GM03348 (cell line): ENCODE measurements around the gene PKN3.

ENCODE experiments used
- DNase-seq: peaks from one replicate; pipeline ENCODE4 v3.0.0; 2012; ENCODE audit warnings: low spot score

The PKN3 gene

DNA sequence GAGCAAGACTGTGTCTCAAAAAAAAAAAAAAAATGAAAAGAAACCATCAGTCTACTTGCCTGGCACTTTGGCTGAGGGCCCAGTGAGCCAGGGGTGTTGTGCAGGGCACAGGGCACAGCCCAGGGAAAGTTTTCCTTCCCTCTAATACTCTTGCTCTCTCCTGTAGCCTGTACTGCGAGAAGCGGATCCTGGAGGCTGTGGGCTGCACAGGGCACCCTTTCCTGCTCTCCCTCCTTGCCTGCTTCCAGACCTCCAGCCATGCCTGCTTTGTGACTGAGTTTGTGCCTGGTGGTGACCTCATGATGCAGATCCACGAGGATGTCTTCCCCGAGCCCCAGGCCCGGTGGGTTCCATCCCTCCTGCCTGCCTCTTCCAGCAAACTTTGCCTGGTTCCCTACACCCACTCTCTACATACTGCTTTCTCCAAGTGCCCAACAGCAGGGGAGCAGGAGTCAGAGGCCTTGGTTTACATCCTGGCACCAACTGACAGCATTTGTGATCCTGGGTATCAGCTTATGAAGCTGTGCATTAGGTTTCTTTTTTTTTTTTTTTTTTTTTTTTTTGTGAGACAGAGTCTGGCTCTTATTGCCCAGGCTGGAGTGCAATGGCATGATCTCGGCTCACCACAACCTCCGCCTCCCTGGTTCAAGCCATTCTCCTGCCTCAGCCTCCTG, 14.4 kb downstream of the PKN3 start:
- DNase-seq = no peak

DNA sequence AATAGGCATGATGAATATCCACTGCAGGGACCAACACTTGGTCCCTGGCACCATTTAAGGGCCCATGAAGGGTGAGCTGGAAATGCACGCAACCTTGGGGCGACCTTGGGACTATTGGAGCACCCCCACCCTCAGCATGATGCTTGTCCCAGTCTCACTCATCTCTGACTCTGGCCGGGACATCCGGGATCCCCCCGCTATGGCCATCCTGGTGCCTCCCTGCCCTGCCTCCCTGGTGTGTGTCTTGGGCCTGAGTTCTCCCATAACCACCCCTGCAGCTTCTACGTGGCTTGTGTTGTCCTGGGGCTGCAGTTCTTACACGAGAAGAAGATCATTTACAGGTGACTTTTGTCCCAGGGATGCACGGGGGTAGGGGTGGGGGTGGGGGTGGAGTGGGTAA, 15.7 kb downstream of the PKN3 start:
- no peak for DNase-seq

DNA sequence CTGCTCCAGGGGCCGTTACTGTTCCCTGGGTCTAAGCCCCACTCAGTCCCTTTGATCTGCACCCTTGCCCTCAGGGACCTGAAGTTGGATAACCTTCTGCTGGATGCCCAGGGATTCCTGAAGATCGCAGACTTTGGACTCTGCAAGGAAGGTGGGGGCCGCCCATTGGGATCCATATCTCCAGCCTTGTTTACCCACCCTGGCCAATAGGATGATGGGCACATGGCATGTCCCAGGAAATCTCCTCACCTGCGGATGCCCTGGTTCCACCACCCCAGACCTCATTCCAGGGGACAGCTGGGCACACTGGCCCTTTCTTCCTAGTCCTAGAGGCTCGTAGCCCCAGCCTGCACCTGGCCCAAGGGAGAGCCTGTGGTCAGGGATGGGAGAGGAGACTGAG, 16.2 kb downstream of the PKN3 start:
- no peak for DNase-seq

DNA sequence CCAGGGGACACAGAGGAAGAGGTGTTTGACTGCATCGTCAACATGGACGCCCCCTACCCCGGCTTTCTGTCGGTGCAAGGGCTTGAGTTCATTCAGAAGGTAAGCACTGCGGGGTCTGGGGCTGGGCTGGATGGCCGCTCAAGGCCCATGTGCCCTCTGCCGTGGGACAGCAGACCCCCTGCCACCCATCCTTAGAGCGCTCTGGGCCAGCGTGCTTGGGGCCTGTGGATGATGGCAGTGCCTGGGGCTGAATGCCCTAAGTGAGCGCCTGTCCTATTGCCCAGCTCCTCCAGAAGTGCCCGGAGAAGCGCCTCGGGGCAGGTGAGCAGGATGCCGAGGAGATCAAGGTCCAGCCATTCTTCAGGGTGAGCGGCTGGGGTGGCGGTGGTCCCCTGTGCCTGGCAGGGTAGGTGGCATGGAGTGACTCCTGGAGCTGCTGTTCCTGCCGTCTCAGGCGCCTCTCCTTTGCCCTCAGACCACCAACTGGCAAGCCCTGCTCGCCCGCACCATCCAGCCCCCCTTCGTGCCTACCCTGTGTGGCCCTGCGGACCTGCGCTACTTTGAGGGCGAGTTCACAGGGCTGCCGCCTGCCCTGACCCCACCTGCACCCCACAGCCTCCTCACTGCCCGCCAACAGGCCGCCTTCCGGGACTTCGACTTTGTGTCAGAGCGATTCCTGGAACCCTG, 17.8 kb downstream of the PKN3 start:
- no peak for DNase-seq

- no peak for DNase-seq
Measured at GRCh38 chr9:128720841-128721486, 18.7 kb downstream of the PKN3 start.

DNA sequence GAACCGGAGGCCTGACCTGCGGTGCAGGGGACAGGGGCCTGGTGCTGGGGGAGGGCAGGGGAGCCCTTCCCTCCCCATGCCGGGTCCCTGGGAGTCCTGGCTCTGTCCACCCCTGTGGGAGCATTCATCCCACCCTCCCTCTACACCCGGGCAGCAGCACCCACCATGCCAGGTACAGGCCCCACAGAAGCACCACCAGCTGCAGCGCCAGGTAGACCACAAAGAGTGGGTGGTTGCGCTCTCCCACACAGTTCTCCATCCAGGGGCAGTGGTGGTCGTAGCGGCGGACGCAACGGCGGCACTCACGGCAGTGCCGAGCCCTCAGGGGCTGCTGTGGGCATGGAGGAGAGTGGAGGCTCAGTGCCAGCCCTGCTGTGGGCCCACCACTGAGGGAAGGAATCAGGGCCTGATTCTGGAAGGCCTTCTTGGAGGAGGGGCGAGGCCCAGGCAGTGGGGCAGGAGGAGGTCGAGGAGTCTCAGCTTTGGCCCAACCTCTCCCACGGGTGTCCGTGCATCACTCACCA, 19.2 kb downstream of the PKN3 start:
- no peak for DNase-seq

DNA sequence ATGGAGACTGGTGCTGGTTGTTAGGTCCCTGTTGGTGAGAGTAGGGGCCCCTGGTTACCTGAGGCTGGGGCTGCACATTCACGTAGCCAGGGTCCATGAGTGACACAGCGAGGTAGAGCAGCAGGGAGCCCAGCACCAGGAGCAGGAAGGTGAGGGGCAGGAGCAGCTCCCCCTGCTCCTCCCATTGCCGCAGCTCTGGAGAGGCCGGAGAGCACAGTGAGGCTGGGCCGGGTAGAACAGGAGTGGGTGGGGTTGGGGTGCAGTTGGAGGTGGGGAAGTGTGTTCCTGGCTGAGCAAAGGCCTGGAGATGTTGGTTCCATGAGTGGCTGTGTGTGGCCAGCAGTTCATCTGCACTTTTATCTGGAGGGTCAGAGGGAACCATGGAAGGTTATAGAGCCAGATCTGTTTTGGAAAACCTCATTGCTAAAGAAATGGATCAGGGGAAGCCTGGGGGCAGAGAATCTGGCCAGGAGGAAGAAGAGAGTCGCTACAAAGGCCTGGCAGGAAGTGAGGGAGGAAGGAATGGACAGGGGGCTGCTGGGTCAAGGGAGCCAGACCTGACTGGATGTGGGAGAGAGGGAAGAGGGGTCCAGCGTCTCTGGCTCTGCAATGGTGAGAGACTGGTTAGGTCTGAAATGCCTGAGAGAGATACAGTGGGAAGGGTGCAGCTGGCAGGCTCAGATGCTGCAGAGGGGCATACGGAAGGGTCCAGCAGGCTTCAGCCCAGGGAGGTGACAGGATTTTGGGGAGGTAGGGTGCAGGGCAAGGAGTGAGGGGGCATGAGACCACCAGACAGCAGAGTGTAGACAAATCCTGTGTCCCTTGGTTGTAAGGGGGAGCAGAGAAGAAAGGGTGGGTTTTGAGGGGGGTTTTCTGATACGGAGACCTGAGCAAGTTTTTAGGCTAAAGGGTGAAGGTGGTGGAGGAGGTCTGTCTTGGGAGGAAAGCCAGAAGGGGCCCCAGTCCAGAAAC, 20.4 kb downstream of the PKN3 start:
- DNase-seq = no peak

DNA sequence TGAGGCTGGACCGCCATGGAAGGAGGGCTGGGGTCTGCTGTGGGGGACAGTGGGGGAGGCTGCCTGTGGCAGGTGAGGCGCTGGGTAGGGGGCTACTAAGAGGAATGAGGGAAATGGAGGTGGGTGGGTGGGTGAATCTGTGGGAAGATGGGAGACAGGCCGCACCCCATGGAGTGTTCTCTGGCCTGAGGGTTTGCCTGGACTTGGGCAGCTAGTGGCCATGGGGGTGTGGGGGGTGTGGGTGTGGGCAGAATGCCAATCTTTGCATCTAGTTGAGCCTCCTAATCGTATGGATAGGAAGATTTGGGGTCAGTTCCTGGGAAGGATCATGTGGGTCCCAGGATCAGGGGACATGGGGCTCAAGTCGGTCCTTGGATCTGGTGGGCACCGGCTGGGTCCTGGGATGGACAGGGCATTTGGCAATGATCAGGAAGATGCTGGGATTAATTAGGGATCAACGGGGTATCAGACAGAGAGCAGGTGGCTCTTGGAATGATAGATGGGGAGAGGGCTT, 21.1 kb downstream of the PKN3 start:
- peak; percentile 25 for DNase-seq

DNA sequence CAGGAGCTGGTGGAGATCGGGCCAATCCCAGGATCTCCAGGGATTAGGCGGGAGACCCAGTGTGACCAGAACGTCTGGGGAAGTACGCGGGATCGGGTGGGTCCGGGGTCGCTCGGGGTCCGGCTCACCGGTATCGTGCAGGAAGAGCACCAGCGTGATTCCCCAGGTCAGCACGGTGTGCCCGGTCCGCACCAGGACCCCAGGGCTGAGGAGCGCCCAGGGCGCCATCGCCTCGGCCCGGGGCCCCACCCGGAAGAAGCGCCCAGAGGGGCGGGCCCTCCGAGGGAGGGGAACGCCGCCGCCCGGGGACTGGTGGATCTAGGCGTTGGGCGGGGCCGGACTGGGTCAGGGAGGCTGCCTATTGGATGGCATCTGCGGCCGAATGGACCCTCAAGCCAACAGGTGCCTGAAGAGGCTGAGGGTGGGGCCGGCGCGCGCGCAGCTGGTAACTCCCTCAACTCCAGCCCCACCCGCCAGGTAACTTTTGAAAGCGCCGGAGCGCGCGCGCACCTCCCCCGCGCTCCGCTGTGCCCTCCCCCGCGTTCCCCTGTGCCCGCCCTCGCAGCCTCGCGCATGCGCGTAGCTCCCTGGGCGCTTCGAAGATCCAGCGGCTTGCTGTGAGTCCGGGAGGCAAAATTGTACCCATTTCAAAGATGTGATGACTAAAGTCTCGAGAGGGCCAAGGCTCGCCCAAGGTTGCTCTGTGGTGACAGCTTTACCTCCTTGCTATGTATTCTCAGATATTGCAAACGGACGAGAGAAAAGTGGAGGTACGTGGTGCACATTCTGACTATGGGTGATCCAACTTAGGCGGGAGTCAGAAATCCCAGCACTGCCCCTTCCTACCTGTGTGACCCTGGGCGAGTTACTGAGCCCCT, 21.8 kb downstream of the PKN3 start, which contains the start of gene ZDHHC12:
ZDHHC12 (minus strand) TSS at position 262 of the 878 bp plus-strand sequence; CDS start at position 228, 34 bp downstream.
- DNase-seq = peak; percentile 100

DNA sequence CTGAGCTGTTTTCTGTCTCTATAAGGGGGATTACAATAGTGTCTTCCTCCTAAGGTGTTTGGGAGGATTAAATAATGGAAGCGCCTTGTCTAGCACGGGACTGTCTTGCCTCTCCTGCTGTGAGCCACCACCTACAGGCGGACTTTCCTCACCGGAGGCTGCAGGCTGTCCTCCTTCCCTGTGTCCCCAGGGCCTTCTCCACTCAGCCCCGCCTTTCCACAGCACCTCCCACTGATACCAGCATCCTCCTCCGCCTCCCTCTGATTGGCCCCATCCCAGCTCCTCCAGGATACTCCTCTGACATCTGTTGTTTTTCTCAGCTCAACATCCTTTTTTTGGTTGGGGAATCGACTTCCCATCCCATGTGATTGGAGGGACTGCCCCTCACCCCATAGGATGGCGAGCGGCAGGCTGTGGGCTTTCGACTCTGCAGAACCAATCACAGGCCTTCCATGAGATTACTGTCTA, 22.5 kb downstream of the PKN3 start:
- peak; percentile 79 for DNase-seq

- DNase-seq = no peak
Measured at GRCh38 chr9:128727640-128728248, 25.4 kb downstream of the PKN3 start.

- no peak for DNase-seq
Measured at GRCh38 chr9:128728298-128728697, 26.0 kb downstream of the PKN3 start.

DNA sequence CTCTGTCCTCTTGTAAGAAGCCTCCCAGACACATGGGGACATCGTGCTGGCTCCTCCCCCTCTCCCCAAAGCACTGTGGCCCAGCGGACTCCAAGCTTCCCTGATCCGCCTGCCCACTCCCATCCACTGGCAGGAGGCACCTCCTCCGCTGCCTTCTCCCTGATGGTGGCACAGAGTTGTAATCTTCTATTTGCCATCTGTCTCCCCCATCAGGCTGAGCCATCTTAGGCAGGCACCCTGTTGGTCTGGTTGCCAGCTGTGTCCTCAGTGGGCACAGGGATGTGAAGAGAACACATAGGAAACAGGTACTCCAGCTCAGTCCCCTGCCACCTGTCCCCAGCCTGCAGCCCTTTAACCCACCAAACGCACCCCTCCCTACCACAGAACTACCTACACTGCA, 27.0 kb downstream of the PKN3 start:
- DNase-seq = no peak

DNA sequence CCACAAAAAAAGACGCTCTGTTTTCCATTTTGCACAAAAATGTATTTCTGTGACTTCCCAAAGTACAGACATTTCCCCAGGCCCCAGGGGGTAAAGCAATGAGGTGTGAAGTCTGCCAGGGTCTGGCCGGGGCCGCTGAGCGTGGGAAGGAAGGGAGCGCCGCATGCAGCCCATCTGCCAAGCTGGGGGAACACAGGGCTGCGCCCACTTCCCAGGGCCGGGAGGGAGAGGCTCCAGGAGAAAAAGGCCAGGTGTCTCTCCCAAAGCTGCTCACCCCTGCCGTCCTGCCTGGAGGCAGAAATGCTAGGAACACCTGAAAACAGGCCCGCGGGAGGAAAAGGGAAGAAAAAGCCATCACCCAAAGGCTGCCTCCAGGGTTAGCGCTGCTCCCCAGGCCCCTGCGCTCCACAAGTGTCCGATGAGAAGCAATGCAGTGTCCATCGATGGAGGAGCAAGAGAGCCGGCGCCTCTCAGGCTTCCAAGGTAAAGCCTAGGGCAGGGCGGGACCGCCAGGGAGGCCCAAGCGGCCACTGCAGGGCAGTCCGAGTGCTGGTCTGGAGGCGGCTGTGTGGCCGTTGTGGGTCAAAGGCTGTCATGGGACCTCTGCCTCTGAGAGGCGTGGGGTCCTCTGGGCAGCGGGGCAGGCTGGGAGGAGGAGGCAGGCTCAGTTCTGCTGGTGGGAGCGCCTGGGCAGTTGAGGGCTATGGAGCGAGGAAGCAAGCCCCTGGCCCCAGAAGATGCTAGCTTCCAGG, 27.6 kb downstream of the PKN3 start:
- no peak for DNase-seq

DNA sequence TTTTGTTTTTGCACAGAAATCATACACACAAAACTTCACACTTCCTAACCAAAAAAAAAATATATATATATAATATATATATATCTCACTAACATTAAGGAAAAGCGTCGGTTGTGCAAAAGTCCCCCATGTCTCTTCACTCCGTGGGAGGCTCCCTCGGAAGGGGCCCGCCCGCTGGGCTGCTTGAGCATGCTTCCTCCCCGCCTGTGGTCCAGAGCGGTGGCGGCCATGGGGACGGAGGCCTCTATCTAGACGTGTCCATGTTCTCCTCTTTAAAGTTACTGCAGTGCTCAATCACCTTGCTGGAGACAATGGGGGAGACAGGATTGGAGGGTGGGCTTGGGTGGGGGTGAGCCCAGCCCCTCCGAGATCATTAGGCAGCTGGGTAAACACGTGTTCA, 28.8 kb downstream of the PKN3 start:
- DNase-seq = no peak

DNA sequence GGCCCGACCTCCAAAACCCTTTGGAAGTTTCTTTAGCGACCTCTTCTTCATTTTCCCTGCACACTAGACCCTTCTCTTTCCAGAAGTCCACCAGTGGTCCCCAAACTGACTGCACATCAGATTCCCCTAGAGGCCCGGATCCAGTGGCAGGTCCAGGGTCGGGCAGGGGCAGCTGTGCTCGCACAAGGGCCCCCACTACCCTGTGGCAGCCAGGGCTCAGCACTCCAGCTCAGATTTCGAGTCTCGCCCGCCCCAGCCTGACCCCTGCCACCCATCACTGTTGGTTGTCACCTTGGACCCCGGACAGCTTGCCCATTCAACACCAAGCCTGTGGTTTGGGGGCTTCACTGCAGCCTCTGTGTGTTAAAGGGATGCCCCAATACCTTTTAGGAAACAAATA, 29.4 kb downstream of the PKN3 start:
- DNase-seq = no peak

- DNase-seq = no peak
Measured at GRCh38 chr9:128732576-128732975, 30.3 kb downstream of the PKN3 start.

GRCh38 chr9:128733256-128733655, 31.0 kb downstream of the PKN3 start:
- peak; percentile 82 for DNase-seq

- DNase-seq = no peak
Measured at GRCh38 chr9:128735373-128735772, 33.1 kb downstream of the PKN3 start.
